PC-3 (cell line): ENCODE measurements around the gene MAST4. TPM values are rescaled to one million over a fixed set of nuclear protein-coding genes. Genes with fewer than 3 reads are reported as not detected.
"Not testable (repeated sequence)": the region's sequence is repeated elsewhere in the genome, so short reads cannot be mapped to it uniquely, and the experiment has no call there.

Experiments used
- ATAC-seq: fragments of 200-7000 bp; cut with Tn5 transposase; 2 replicates; pipeline ENCODE4 v1.9.1; 2020; ENCODE audit warnings: mild to moderate bottlenecking, moderate library complexity
- BruUV-seq: library from RNA; stranded (reverse); fragments of 400-500 nt; replicated peaks from 2 replicates; lab custom pipeline; 2021; lab: Mats Ljungman, UMichigan
- CTCF ChIA-PET: fragments of 300-600 bp; sonication (Branson Sonifier 250); formaldehyde crosslinking; loops from one replicate; lab custom pipeline; 2022; ENCODE audit warnings: antibody characterized with exemption; lab: Charles Lee
- POLR2A ChIA-PET: fragments of 300-600 bp; sonication (Branson Sonifier 250); formaldehyde crosslinking; loops from one replicate; lab custom pipeline; 2022; ENCODE audit warnings: antibody characterized with exemption; ENCODE audit not compliant: unreplicated experiment; lab: Charles Lee
- DNase-seq: peaks from one replicate; pipeline ENCODE4 v3.0.0-alpha.2; 2015
- H2AFZ ChIP-seq: fragments of 300-600 bp; sonication (generic); 2 replicates; pipeline ENCODE4 v1.6.0; 2016; ENCODE audit warnings: antibody characterized with exemption, low read length
- H3F3A ChIP-seq: fragments of 300-600 bp; sonication (generic); one replicate; pipeline ENCODE4 v1.6.0; 2017; ENCODE audit warnings: antibody characterized with exemption, low read length, control low read depth, mild to moderate bottlenecking; ENCODE audit not compliant: unreplicated experiment
- H3K27ac ChIP-seq: fragments of 300-600 bp; sonication (generic); 2 replicates; pipeline ENCODE4 v1.5.1; 2016; ENCODE audit warnings: mild to moderate bottlenecking, low read length
- H3K27me3 ChIP-seq: fragments of 300-600 bp; sonication (generic); 2 replicates; pipeline ENCODE4 v1.6.1; 2016; ENCODE audit warnings: low read length, mixed read lengths
- H3K36me3 ChIP-seq: fragments of 300-600 bp; sonication (generic); 2 replicates; pipeline ENCODE4 v1.6.1; 2016; ENCODE audit warnings: low read depth, mixed run types, low read length, mixed read lengths
- H3K4me1 ChIP-seq: fragments of 300-600 bp; sonication (generic); 2 replicates; pipeline ENCODE4 v1.5.1; 2016; ENCODE audit warnings: low read length; ENCODE audit not compliant: insufficient read depth
- H3K4me2 ChIP-seq: fragments of 300-600 bp; sonication (generic); 2 replicates; pipeline ENCODE4 v1.6.0; 2016; ENCODE audit warnings: low read length
- H3K4me3 ChIP-seq: fragments of 300-600 bp; sonication (generic); 2 replicates; pipeline ENCODE4 v1.5.1; 2016; ENCODE audit warnings: mild to moderate bottlenecking, low read length, mixed read lengths
- H3K79me2 ChIP-seq: fragments of 300-600 bp; sonication (generic); 2 replicates; pipeline ENCODE4 v1.6.1; 2017; ENCODE audit warnings: low read length, mixed read lengths
- H3K9ac ChIP-seq: fragments of 300-600 bp; sonication (generic); 2 replicates; pipeline ENCODE4 v1.6.0; 2016; ENCODE audit warnings: mild to moderate bottlenecking, low read length
- H3K9me2 ChIP-seq: fragments of 300-600 bp; sonication (generic); replicated peaks from 2 replicates; pipeline ENCODE4 v1.6.1; 2016; ENCODE audit warnings: mixed run types, low read length, mixed read lengths
- H3K9me3 ChIP-seq: fragments of 300-600 bp; sonication (generic); 2 replicates; pipeline ENCODE4 v1.6.1; 2016; ENCODE audit warnings: low read length, mixed read lengths
- H4K20me1 ChIP-seq: fragments of 300-600 bp; sonication (generic); 2 replicates; pipeline ENCODE4 v1.6.1; 2016; ENCODE audit warnings: low read length, mixed read lengths
- CTCF ChIP-seq: fragments of 300-600 bp; sonication (generic); conservative IDR thresholded peaks from 2 replicates; pipeline ENCODE4 v1.5.1; 2017; ENCODE audit warnings: antibody characterized with exemption, low read depth, mild to moderate bottlenecking, low read length
- EZH2 ChIP-seq: fragments of 300-600 bp; sonication (generic); IDR thresholded peaks from one replicate; pipeline ENCODE4 v1.6.1; 2017; ENCODE audit warnings: antibody characterized with exemption, mild to moderate bottlenecking, low read length; ENCODE audit not compliant: unreplicated experiment
- EZH2phosphoT487 ChIP-seq: fragments of 300-600 bp; sonication (generic); IDR thresholded peaks from 2 replicates; pipeline ENCODE4 v1.6.1; 2018; ENCODE audit warnings: mild to moderate bottlenecking, antibody characterized with exemption, low read length, borderline replicate concordance
- intact Hi-C: fragments of 100-400 bp; cut with micrococcal nuclease; formaldehyde crosslinking; loops from 2 replicates; pipeline ENCODE4 v1.9.0; 2023
- total RNA-seq: library from RNA; depleted of rRNA; stranded (reverse); fragments of >200 nt; gene quantifications from 2 replicates; pipeline ENCODE4 v1.2.3, GENCODE V29; 2014

MAST4 gene
- total RNA-seq, 1 experiment from 2014 or later = 7.9 TPM

GRCh38 chr5:66744040-66744439, 147.8 kb downstream of the MAST4 start:
- ChIA-PET CTCF (no interaction called here), POLR2A (no interaction called here)
- Histone ChIP-seq H3K9ac (no peak overlapping the region), H3K4me3 (no peak overlapping the region), H2AFZ (no peak overlapping the region), H3K9me2 (no peaks in the 10 kb centered on the region), H3F3A (no peaks in the 10 kb centered on the region), H3K79me2 (no peaks in the 10 kb centered on the region), H3K27me3 (no peaks in the 10 kb centered on the region), H3K9me3 (no peaks in the 10 kb centered on the region), H4K20me1 (no peaks in the 10 kb centered on the region), H3K4me2 (no peak overlapping the region), H3K36me3 (no peaks in the 10 kb centered on the region), H3K4me1 (no peaks in the 10 kb centered on the region), H3K27ac (no peak overlapping the region)
- ATAC-seq (no peak), DNase-seq (no peak)
- BruUV-seq = no TSS peak
- TF ChIP-seq CTCF (no peak), EZH2 (no peak), EZH2phosphoT487 (no peak)
- intact Hi-C loops = no loop called here

GRCh38 chr5:66745297-66745696, 149.1 kb downstream of the MAST4 start:
- no peaks in the 10 kb centered on the region for H3F3A ChIP-seq
- H3K79me2 ChIP-seq = no peaks in the 10 kb centered on the region
- H3K9me2 ChIP-seq = no peaks in the 10 kb centered on the region
- ATAC-seq (no peak), DNase-seq (no peak)
- ChIA-PET POLR2A (no interaction called here), CTCF (no interaction called here)
- no peak overlapping the region for H3K27ac ChIP-seq
- H3K27me3 ChIP-seq = no peaks in the 10 kb centered on the region
- H3K9me3 ChIP-seq = no peaks in the 10 kb centered on the region
- intact Hi-C loops = no loop called here
- H2AFZ ChIP-seq = no peak overlapping the region
- H3K4me3 ChIP-seq = no peak overlapping the region
- H3K36me3 ChIP-seq = no peaks in the 10 kb centered on the region
- no peaks in the 10 kb centered on the region for H3K4me1 ChIP-seq
- BruUV-seq = no TSS peak
- H3K4me2 ChIP-seq = no peak overlapping the region
- no peak overlapping the region for H3K9ac ChIP-seq
- TF ChIP-seq EZH2phosphoT487 = no peak
- TF ChIP-seq EZH2 = no peak
- TF ChIP-seq CTCF = no peak
- H4K20me1 ChIP-seq = no peaks in the 10 kb centered on the region

GRCh38 chr5:66747607-66748006, 151.4 kb downstream of the MAST4 start:
- Histone ChIP-seq H3K9me3 (no peaks in the 10 kb centered on the region), H3K27me3 (no peaks in the 10 kb centered on the region), H3F3A (no peaks in the 10 kb centered on the region), H3K9me2 (no peaks in the 10 kb centered on the region), H3K9ac (no peak overlapping the region), H2AFZ (no peak overlapping the region), H3K4me1 (no peaks in the 10 kb centered on the region), H3K27ac (no peak overlapping the region), H3K79me2 (no peaks in the 10 kb centered on the region), H3K4me3 (no peak overlapping the region), H4K20me1 (no peaks in the 10 kb centered on the region), H3K36me3 (no peaks in the 10 kb centered on the region), H3K4me2 (no peak overlapping the region)
- TF ChIP-seq EZH2phosphoT487 = no peak
- no peak for TF ChIP-seq EZH2
- no peak for TF ChIP-seq CTCF
- no peak for DNase-seq
- ChIA-PET CTCF (no interaction called here), POLR2A (no interaction called here)
- intact Hi-C loops = no loop called here
- BruUV-seq = no TSS peak
- ATAC-seq = no peak

- H3F3A ChIP-seq, H3K4me1 ChIP-seq, H3K27ac ChIP-seq, H3K4me2 ChIP-seq, H4K20me1 ChIP-seq, ATAC-seq, BruUV-seq, H3K9ac ChIP-seq, H3K36me3 ChIP-seq, H3K79me2 ChIP-seq, H2AFZ ChIP-seq, H3K27me3 ChIP-seq, CTCF ChIA-PET, H3K9me2 ChIP-seq, H3K9me3 ChIP-seq, POLR2A ChIA-PET, intact Hi-C loops, H3K4me3 ChIP-seq, DNase-seq: not testable (repeated sequence)
Measured at GRCh38 chr5:66752668-66753067, 156.5 kb downstream of the MAST4 start.
